ENCODE results near the gene FAM131C. TPM values are rescaled to one million over a fixed set of nuclear protein-coding genes. Genes with fewer than 3 reads are reported as not detected.
"Not testable (repeated sequence)": the region's sequence is repeated elsewhere in the genome, so short reads cannot be mapped to it uniquely, and the experiment has no call there.

The FAM131C gene
- polyA plus RNA-seq, 1 donor, result 1.1 TPM

GRCh38 chr1:16061266-16061665 lies 12.2 kb downstream of the FAM131C start:
- H3K27ac ChIP-seq (ENCODE audit: low read length), result no peak overlapping the region
- DNase-seq, result peak in 1 of 2 donors; percentile 68
- no peaks in the 10 kb centered on the region for H3K27me3 ChIP-seq (ENCODE audit: control insufficient read depth, insufficient read depth, low read length)
- H3K4me1 ChIP-seq (ENCODE audit: control insufficient read depth, insufficient read depth, low read length), result peaks cover 30% of the 10 kb centered on the region
- H3K9me3 ChIP-seq (ENCODE audit: control insufficient read depth, low read depth, low read length), result no peaks in the 10 kb centered on the region
- no peak overlapping the region for H3K4me3 ChIP-seq (ENCODE audit: low read length)
- WGBS (ENCODE audit: insufficient coverage, low lambda C conversion rate), result no CpG with 5 or more reads among the region's 3 CpGs
- H3K36me3 ChIP-seq (ENCODE audit: control insufficient read depth, insufficient read depth, low read length), result no peaks in the 10 kb centered on the region

- not testable (repeated sequence) for H3K9me3 ChIP-seq (ENCODE audit: control insufficient read depth, low read depth, low read length); H3K27ac ChIP-seq (ENCODE audit: low read length); H3K36me3 ChIP-seq (ENCODE audit: control insufficient read depth, insufficient read depth, low read length); DNase-seq; H3K4me3 ChIP-seq (ENCODE audit: low read length); H3K27me3 ChIP-seq (ENCODE audit: control insufficient read depth, insufficient read depth, low read length)
- peaks cover 19% of the 10 kb centered on the region for H3K4me1 ChIP-seq (ENCODE audit: control insufficient read depth, insufficient read depth, low read length)
- WGBS (ENCODE audit: insufficient coverage, low lambda C conversion rate), result no CpG with 5 or more reads among the region's 20 CpGs
Measured at GRCh38 chr1:16058394-16059120, 14.9 kb downstream of the FAM131C start.

GRCh38 chr1:16057314-16057915 lies 16.0 kb downstream of the FAM131C start:
- not testable (repeated sequence) for H3K27me3 ChIP-seq (ENCODE audit: control insufficient read depth, insufficient read depth, low read length); H3K36me3 ChIP-seq (ENCODE audit: control insufficient read depth, insufficient read depth, low read length); H3K4me3 ChIP-seq (ENCODE audit: low read length); DNase-seq; H3K9me3 ChIP-seq (ENCODE audit: control insufficient read depth, low read depth, low read length); H3K27ac ChIP-seq (ENCODE audit: low read length)
- peaks cover 19% of the 10 kb centered on the region for H3K4me1 ChIP-seq (ENCODE audit: control insufficient read depth, insufficient read depth, low read length)
- WGBS (ENCODE audit: insufficient coverage, low lambda C conversion rate), result no CpG with 5 or more reads among the region's 7 CpGs

GRCh38 chr1:16056521-16056912 lies 16.9 kb downstream of the FAM131C start:
- no CpG with 5 or more reads among the region's 4 CpGs for WGBS (ENCODE audit: insufficient coverage, low lambda C conversion rate)
- DNase-seq; H3K36me3 ChIP-seq (ENCODE audit: control insufficient read depth, insufficient read depth, low read length); H3K4me3 ChIP-seq (ENCODE audit: low read length); H3K27me3 ChIP-seq (ENCODE audit: control insufficient read depth, insufficient read depth, low read length); H3K9me3 ChIP-seq (ENCODE audit: control insufficient read depth, low read depth, low read length); H3K27ac ChIP-seq (ENCODE audit: low read length): not testable (repeated sequence)
- H3K4me1 ChIP-seq (ENCODE audit: control insufficient read depth, insufficient read depth, low read length), result peaks cover 19% of the 10 kb centered on the region

- no CpG with 5 or more reads among the region's 18 CpGs for WGBS (ENCODE audit: insufficient coverage, low lambda C conversion rate)
- Histone ChIP-seq H3K27ac (ENCODE audit: low read length) (no peak overlapping the region), H3K4me3 (ENCODE audit: low read length) (no peak overlapping the region), H3K36me3 (ENCODE audit: control insufficient read depth, insufficient read depth, low read length) (no peaks in the 10 kb centered on the region), H3K9me3 (ENCODE audit: control insufficient read depth, low read depth, low read length) (no peaks in the 10 kb centered on the region), H3K27me3 (ENCODE audit: control insufficient read depth, insufficient read depth, low read length) (no peaks in the 10 kb centered on the region), H3K4me1 (ENCODE audit: control insufficient read depth, insufficient read depth, low read length) (peaks cover 13% of the 10 kb centered on the region)
- DNase-seq, result peak; percentile 81
Measured at GRCh38 chr1:16055613-16056520, 17.6 kb downstream of the FAM131C start.

GRCh38 chr1:16054598-16055540 lies 18.6 kb downstream of the FAM131C start:
- no peaks in the 10 kb centered on the region for H3K9me3 ChIP-seq (ENCODE audit: control insufficient read depth, low read depth, low read length)
- no peak overlapping the region for H3K4me3 ChIP-seq (ENCODE audit: low read length)
- H3K4me1 ChIP-seq (ENCODE audit: control insufficient read depth, insufficient read depth, low read length), result peaks cover 9% of the 10 kb centered on the region
- H3K36me3 ChIP-seq (ENCODE audit: control insufficient read depth, insufficient read depth, low read length), result no peaks in the 10 kb centered on the region
- no peak overlapping the region for H3K27ac ChIP-seq (ENCODE audit: low read length)
- no peak for DNase-seq
- no peaks in the 10 kb centered on the region for H3K27me3 ChIP-seq (ENCODE audit: control insufficient read depth, insufficient read depth, low read length)
- WGBS (ENCODE audit: insufficient coverage, low lambda C conversion rate), result no CpG with 5 or more reads among the region's 7 CpGs

GRCh38 chr1:16053781-16054502 lies 19.5 kb downstream of the FAM131C start:
- H3K36me3 ChIP-seq (ENCODE audit: control insufficient read depth, insufficient read depth, low read length), result no peaks in the 10 kb centered on the region
- WGBS (ENCODE audit: insufficient coverage, low lambda C conversion rate), result no CpG with 5 or more reads among the region's 8 CpGs
- no peak overlapping the region for H3K4me3 ChIP-seq (ENCODE audit: low read length)
- H3K27me3 ChIP-seq (ENCODE audit: control insufficient read depth, insufficient read depth, low read length), result no peaks in the 10 kb centered on the region
- H3K9me3 ChIP-seq (ENCODE audit: control insufficient read depth, low read depth, low read length), result no peaks in the 10 kb centered on the region
- DNase-seq, result no peak
- H3K4me1 ChIP-seq (ENCODE audit: control insufficient read depth, insufficient read depth, low read length), result peaks cover 13% of the 10 kb centered on the region
- H3K27ac ChIP-seq (ENCODE audit: low read length), result no peak overlapping the region

GRCh38 chr1:16051949-16052348 lies 21.5 kb downstream of the FAM131C start:
- not testable (repeated sequence) for H3K9me3 ChIP-seq (ENCODE audit: control insufficient read depth, low read depth, low read length); H3K4me3 ChIP-seq (ENCODE audit: low read length); H3K27ac ChIP-seq (ENCODE audit: low read length); H3K27me3 ChIP-seq (ENCODE audit: control insufficient read depth, insufficient read depth, low read length); DNase-seq; H3K36me3 ChIP-seq (ENCODE audit: control insufficient read depth, insufficient read depth, low read length)
- peaks cover 18% of the 10 kb centered on the region for H3K4me1 ChIP-seq (ENCODE audit: control insufficient read depth, insufficient read depth, low read length)
- no CpG with 5 or more reads among the region's 12 CpGs for WGBS (ENCODE audit: insufficient coverage, low lambda C conversion rate)

- WGBS (ENCODE audit: insufficient coverage, low lambda C conversion rate), result no CpG with 5 or more reads among the region's 3 CpGs
- H3K27me3 ChIP-seq (ENCODE audit: control insufficient read depth, insufficient read depth, low read length), result no peaks in the 10 kb centered on the region
- peaks cover 14% of the 10 kb centered on the region for H3K4me1 ChIP-seq (ENCODE audit: control insufficient read depth, insufficient read depth, low read length)
- no peak overlapping the region for H3K27ac ChIP-seq (ENCODE audit: low read length)
- no peaks in the 10 kb centered on the region for H3K9me3 ChIP-seq (ENCODE audit: control insufficient read depth, low read depth, low read length)
- no peak overlapping the region for H3K4me3 ChIP-seq (ENCODE audit: low read length)
- DNase-seq, result no peak
- H3K36me3 ChIP-seq (ENCODE audit: control insufficient read depth, insufficient read depth, low read length), result no peaks in the 10 kb centered on the region
Measured at GRCh38 chr1:16051039-16051438, 22.4 kb downstream of the FAM131C start.
